C1 segment of cervical spinal cord (tissue), 14 donors: ENCODE measurements around the gene HOXC11.

ENCODE experiments used
- DNase-seq, 14 donors: peaks; one replicate each; lab custom pipeline; 2025; lab: John Stamatoyannopoulos, UW

Gene HOXC11

GRCh38 chr12:54009171-54010052 lies 36.5 kb downstream of the HOXC11 start:
- DNase-seq: no peak

- DNase-seq: no peak
Observed at GRCh38 chr12:54010053-54010971, 37.4 kb downstream of the HOXC11 start.

GRCh38 chr12:54010972-54011664 lies 38.2 kb downstream of the HOXC11 start:
- DNase-seq: no peak

- DNase-seq: no peak
Observed at GRCh38 chr12:54011665-54012532, 39.0 kb downstream of the HOXC11 start.

- no peak for DNase-seq
Observed at GRCh38 chr12:54012631-54013409, 39.9 kb downstream of the HOXC11 start.

GRCh38 chr12:54014377-54015017 lies 41.6 kb downstream of the HOXC11 start:
- DNase-seq: no peak

GRCh38 chr12:54015018-54015931 lies 42.3 kb downstream of the HOXC11 start:
- no peak for DNase-seq

GRCh38 chr12:54016051-54016450 lies 43.1 kb downstream of the HOXC11 start:
- DNase-seq: no peak

- DNase-seq: no peak
Observed at GRCh38 chr12:54016478-54016964, 43.6 kb downstream of the HOXC11 start.

- DNase-seq: no peak
Observed at GRCh38 chr12:54017027-54017788, 44.3 kb downstream of the HOXC11 start.

GRCh38 chr12:54017878-54018467 lies 45.0 kb downstream of the HOXC11 start:
- DNase-seq: peak in 11 of 14 donors; percentile 32 to 78 (median 64)

GRCh38 chr12:54018468-54018984 lies 45.6 kb downstream of the HOXC11 start:
- no peak for DNase-seq

- no peak for DNase-seq
Observed at GRCh38 chr12:54019091-54019811, 46.3 kb downstream of the HOXC11 start.

- no peak for DNase-seq
Observed at GRCh38 chr12:54019924-54020590, 47.1 kb downstream of the HOXC11 start.

- DNase-seq: no peak
Observed at GRCh38 chr12:54020591-54021405, 47.9 kb downstream of the HOXC11 start.
